ENCODE measurements around the gene TFCP2L1.
"Not testable (repeated sequence)": the region's sequence is repeated elsewhere in the genome, so short reads cannot be mapped to it uniquely, and the experiment has no call there.

The TFCP2L1 gene

GRCh38 chr2:121287146-121287798, 2.3 kb upstream of the TFCP2L1 start:
- H3K4me3 Mint-ChIP-seq = no peak overlapping the region
- H3K9me3 Mint-ChIP-seq (ENCODE audit: low read depth) = no peaks in the 10 kb centered on the region
- H3K4me1 Mint-ChIP-seq (ENCODE audit: low read depth) = peaks cover 8% of the 10 kb centered on the region
- peaks cover 18% of the 10 kb centered on the region for H3K27me3 Mint-ChIP-seq
- H3K27ac Mint-ChIP-seq = no peak overlapping the region
- no peaks in the 10 kb centered on the region for H3K36me3 Mint-ChIP-seq

- H3K4me1 Mint-ChIP-seq (ENCODE audit: low read depth) = peaks cover 8% of the 10 kb centered on the region
- peaks cover 19% of the 10 kb centered on the region for H3K27me3 Mint-ChIP-seq
- no peak overlapping the region for H3K27ac Mint-ChIP-seq
- no peaks in the 10 kb centered on the region for H3K36me3 Mint-ChIP-seq
- no peak overlapping the region for H3K4me3 Mint-ChIP-seq
- no peaks in the 10 kb centered on the region for H3K9me3 Mint-ChIP-seq (ENCODE audit: low read depth)
Observed at GRCh38 chr2:121286506-121286905, 1.5 kb upstream of the TFCP2L1 start.

- H3K9me3 Mint-ChIP-seq (ENCODE audit: low read depth) = no peaks in the 10 kb centered on the region
- H3K36me3 Mint-ChIP-seq = no peaks in the 10 kb centered on the region
- H3K4me1 Mint-ChIP-seq (ENCODE audit: low read depth) = peaks cover 8% of the 10 kb centered on the region
- H3K27ac Mint-ChIP-seq = no peak overlapping the region
- peaks cover 21% of the 10 kb centered on the region for H3K27me3 Mint-ChIP-seq
- H3K4me3 Mint-ChIP-seq = peak overlapping the region; percentile 5
Observed at GRCh38 chr2:121285926-121286325, 924 bp upstream of the TFCP2L1 start.

- Mint-ChIP-seq H3K4me3 (peak overlapping the region; percentile 75), H3K27me3 (peaks cover 21% of the 10 kb centered on the region), H3K27ac (no peak overlapping the region), H3K36me3 (no peaks in the 10 kb centered on the region), H3K4me1 (ENCODE audit: low read depth) (peaks cover 8% of the 10 kb centered on the region), H3K9me3 (ENCODE audit: low read depth) (no peaks in the 10 kb centered on the region)
Observed at GRCh38 chr2:121283670-121284462, 1.1 kb downstream of the TFCP2L1 start.

GRCh38 chr2:121282800-121283385, 2.1 kb downstream of the TFCP2L1 start:
- Mint-ChIP-seq H3K27me3 (peaks cover 21% of the 10 kb centered on the region), H3K36me3 (no peaks in the 10 kb centered on the region), H3K4me3 (no peak overlapping the region), H3K27ac (no peak overlapping the region), H3K4me1 (ENCODE audit: low read depth) (peaks cover 8% of the 10 kb centered on the region), H3K9me3 (ENCODE audit: low read depth) (no peaks in the 10 kb centered on the region)

DNA sequence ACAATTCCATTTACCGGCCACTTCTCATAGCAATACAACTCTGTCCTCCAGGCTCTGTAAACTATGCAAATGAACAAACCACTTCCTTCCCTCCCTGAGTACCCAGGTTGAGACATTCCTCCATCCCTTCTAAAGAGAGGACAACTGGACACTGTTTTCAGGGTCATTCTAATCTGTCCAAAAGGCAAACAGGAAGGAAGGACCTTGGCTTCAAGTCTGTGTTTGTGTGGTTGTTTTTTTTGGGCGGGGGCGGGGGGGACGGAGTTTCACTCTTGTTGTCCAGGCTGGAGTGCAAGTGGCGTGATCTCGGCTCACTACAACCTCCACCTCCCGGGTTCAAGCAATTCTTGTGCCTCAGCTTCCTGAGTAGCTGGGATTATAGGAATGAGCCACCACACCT, 3.3 kb downstream of the TFCP2L1 start:
- H3K4me1 Mint-ChIP-seq (ENCODE audit: low read depth) = peaks cover 8% of the 10 kb centered on the region
- no peak overlapping the region for H3K27ac Mint-ChIP-seq
- no peaks in the 10 kb centered on the region for H3K36me3 Mint-ChIP-seq
- peaks cover 21% of the 10 kb centered on the region for H3K27me3 Mint-ChIP-seq
- H3K9me3 Mint-ChIP-seq (ENCODE audit: low read depth) = no peaks in the 10 kb centered on the region
- no peak overlapping the region for H3K4me3 Mint-ChIP-seq

DNA sequence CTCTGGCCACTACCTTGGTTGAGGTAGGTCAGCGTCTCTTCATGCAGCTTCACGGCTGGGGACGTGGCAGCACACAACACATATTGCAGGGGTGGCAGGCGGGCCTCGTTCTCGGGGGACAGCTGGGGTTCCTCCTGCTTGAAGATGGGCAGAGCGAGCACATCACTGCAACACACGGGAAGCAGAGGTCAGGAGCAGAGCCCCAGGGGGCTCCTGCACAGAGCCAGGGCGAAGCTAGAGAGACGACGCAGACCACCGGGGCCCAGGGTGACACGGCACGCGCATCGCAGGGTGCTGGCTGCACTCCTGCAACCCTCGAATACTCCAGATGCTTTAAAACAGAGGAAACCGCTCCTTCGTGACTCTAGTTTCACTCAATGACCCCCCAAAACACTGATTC, 3.9 kb downstream of the TFCP2L1 start:
- Mint-ChIP-seq H3K27ac (no peak overlapping the region), H3K9me3 (ENCODE audit: low read depth) (no peaks in the 10 kb centered on the region), H3K27me3 (peaks cover 20% of the 10 kb centered on the region), H3K36me3 (no peaks in the 10 kb centered on the region), H3K4me1 (ENCODE audit: low read depth) (peaks cover 8% of the 10 kb centered on the region), H3K4me3 (no peak overlapping the region)

DNA sequence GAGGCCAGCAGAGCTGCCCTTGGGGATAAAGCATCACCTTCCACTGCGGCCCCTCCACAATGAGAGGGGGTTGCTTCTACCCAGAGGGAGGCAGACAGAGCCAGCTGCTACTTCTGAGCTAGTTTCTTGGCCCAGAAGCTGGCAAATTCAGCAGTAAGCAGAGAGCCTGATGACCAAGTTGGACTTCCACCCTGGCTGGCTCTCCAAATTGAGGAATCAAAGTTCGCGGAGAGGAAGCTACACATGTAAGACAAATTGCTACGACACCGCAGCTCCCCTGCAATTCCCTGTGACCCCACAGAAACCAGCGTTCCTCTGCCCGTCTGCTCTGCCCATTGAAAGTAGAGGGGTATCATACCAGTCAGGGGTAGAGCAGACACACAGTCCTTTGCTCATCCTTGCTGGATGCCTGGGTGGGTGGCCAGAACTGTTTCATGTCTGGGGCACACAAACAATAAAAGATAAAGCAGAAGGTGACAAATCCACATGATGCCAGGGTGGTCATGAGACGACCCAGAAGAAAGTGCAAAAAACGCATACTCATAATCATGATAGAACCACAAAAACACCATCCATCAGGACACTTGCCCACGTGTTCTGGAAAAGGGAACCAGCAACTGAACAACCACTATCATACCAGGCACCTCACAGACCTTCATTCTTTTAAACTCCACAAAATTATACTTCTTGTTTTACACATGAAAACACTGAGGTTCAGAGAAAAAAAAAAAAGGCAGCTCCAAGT, 5.4 kb downstream of the TFCP2L1 start:
- peaks cover 6% of the 10 kb centered on the region for H3K4me1 Mint-ChIP-seq (ENCODE audit: low read depth)
- H3K36me3 Mint-ChIP-seq = no peaks in the 10 kb centered on the region
- peaks cover 16% of the 10 kb centered on the region for H3K27me3 Mint-ChIP-seq
- no peak overlapping the region for H3K4me3 Mint-ChIP-seq
- H3K27ac Mint-ChIP-seq = no peak overlapping the region
- no peaks in the 10 kb centered on the region for H3K9me3 Mint-ChIP-seq (ENCODE audit: low read depth)

- peaks cover 7% of the 10 kb centered on the region for H3K27me3 Mint-ChIP-seq
- H3K27ac Mint-ChIP-seq = no peak overlapping the region
- no peaks in the 10 kb centered on the region for H3K36me3 Mint-ChIP-seq
- no peaks in the 10 kb centered on the region for H3K4me1 Mint-ChIP-seq (ENCODE audit: low read depth)
- H3K9me3 Mint-ChIP-seq (ENCODE audit: low read depth) = no peaks in the 10 kb centered on the region
- no peak overlapping the region for H3K4me3 Mint-ChIP-seq
Observed at GRCh38 chr2:121276341-121276740, 8.7 kb downstream of the TFCP2L1 start.

DNA sequence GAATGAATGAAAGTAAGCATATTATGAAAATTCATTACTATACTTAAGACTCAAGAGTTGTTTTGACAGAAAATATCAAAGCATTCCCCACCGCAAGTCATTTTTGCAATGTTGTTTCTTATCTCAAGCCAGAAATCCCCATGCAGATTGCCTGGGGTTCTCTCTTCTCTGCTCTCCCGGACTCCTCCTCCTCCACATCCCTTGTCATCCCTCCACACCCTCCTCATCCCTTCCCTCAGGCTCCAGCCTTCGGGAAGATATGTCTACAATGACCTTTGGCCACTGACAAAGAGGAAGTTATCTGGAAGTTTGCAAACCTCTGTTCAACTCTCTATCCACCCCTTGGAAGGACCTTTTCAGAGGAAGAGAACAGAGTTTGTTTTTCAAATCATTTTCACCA, 11.9 kb downstream of the TFCP2L1 start:
- no peaks in the 10 kb centered on the region for H3K36me3 Mint-ChIP-seq

GRCh38 chr2:121272596-121272995, 12.4 kb downstream of the TFCP2L1 start:
- Mint-ChIP-seq H3K27ac (no peak overlapping the region), H3K36me3 (no peaks in the 10 kb centered on the region), H3K9me3 (ENCODE audit: low read depth) (no peaks in the 10 kb centered on the region), H3K4me1 (ENCODE audit: low read depth) (no peaks in the 10 kb centered on the region), H3K4me3 (no peak overlapping the region), H3K27me3 (peaks cover 6% of the 10 kb centered on the region)

More for the DNA sequence above, 11.9 kb downstream of the TFCP2L1 start:
- H3K4me3 Mint-ChIP-seq = no peak overlapping the region
- H3K4me1 Mint-ChIP-seq (ENCODE audit: low read depth) = no peaks in the 10 kb centered on the region
- peaks cover 6% of the 10 kb centered on the region for H3K27me3 Mint-ChIP-seq
- H3K27ac Mint-ChIP-seq = no peak overlapping the region
- no peaks in the 10 kb centered on the region for H3K9me3 Mint-ChIP-seq (ENCODE audit: low read depth)

- H3K36me3 Mint-ChIP-seq; H3K27ac Mint-ChIP-seq; H3K27me3 Mint-ChIP-seq; H3K4me1 Mint-ChIP-seq (ENCODE audit: low read depth); H3K9me3 Mint-ChIP-seq (ENCODE audit: low read depth); H3K4me3 Mint-ChIP-seq: not testable (repeated sequence)
Observed at GRCh38 chr2:121269436-121269835, 15.6 kb downstream of the TFCP2L1 start.

GRCh38 chr2:121266543-121267106, 18.4 kb downstream of the TFCP2L1 start:
- Mint-ChIP-seq H3K27ac (no peak overlapping the region), H3K27me3 (peaks cover 5% of the 10 kb centered on the region), H3K4me3 (no peak overlapping the region), H3K36me3 (no peaks in the 10 kb centered on the region), H3K4me1 (ENCODE audit: low read depth) (no peaks in the 10 kb centered on the region), H3K9me3 (ENCODE audit: low read depth) (no peaks in the 10 kb centered on the region)

GRCh38 chr2:121263996-121264715, 20.8 kb downstream of the TFCP2L1 start:
- Mint-ChIP-seq H3K36me3 (no peaks in the 10 kb centered on the region), H3K27me3 (peaks cover 5% of the 10 kb centered on the region), H3K9me3 (ENCODE audit: low read depth) (no peaks in the 10 kb centered on the region), H3K4me3 (no peak overlapping the region), H3K27ac (no peak overlapping the region), H3K4me1 (ENCODE audit: low read depth) (no peaks in the 10 kb centered on the region)
